ENCODE data around the gene PHETA1. TPM values are rescaled to one million over a fixed set of nuclear protein-coding genes. Genes with fewer than 3 reads are reported as not detected.

The PHETA1 gene
- total RNA-seq, 3 donors from 2014 or later: 6.6 to 10.9 (median 10.2) TPM

DNA sequence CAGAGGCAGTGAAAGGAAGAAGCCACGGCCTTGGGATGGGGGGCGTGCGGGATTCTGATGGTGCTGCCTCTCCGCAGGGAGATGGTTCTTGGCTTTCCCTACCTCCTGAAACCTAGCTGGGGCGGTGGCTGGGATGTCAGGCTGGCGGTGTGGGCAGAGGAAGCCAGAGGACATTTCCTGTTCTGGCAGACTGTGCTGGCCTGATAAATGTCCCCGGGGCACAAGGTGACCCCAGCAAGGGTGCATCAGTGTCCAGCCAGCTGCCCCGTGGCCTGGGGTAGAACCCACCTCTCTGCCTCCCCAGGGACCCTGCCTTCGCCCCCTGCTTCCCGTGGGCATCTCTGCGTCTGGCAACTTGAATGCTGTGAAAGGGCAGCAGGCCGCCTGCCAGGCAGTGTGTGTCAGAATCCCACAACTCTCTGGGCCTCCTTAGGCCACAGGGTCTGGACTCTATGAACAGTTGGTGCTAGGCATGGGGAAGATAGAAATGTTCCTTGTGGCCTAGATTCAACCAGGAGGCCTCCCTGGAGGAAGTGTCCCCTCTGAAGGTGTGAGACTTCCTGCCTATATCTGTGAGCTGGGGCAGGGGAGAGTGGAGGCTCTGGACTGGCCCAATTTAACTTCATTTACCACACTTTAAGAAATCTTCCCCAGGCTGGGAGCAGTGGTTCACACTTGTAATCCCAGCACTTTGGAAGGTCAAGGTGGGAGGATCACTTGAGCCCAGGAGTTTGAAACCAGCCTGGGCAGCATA is 41.7 kb upstream of the PHETA1 start:
- H3K4me1 ChIP-seq: peaks cover 11 to 19% of the 10 kb centered on the region in 2 donors

GRCh38 chr12:111409780-111410430 is 41.0 kb upstream of the PHETA1 start:
- TF ChIP-seq, protein P1, sequence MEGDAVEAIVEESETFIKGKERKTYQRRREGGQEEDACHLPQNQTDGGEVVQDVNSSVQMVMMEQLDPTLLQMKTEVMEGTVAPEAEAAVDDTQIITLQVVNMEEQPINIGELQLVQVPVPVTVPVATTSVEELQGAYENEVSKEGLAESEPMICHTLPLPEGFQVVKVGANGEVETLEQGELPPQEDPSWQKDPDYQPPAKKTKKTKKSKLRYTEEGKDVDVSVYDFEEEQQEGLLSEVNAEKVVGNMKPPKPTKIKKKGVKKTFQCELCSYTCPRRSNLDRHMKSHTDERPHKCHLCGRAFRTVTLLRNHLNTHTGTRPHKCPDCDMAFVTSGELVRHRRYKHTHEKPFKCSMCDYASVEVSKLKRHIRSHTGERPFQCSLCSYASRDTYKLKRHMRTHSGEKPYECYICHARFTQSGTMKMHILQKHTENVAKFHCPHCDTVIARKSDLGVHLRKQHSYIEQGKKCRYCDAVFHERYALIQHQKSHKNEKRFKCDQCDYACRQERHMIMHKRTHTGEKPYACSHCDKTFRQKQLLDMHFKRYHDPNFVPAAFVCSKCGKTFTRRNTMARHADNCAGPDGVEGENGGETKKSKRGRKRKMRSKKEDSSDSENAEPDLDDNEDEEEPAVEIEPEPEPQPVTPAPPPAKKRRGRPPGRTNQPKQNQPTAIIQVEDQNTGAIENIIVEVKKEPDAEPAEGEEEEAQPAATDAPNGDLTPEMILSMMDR (IDR thresholded peaks at IDR 0.05): no peak
- TF ChIP-seq POLR2A (IDR thresholded peaks at IDR 0.05): no peak
- TF ChIP-seq POLR2AphosphoS5 (IDR thresholded peaks at IDR 0.05): peak in 1 of 3 donors; percentile 24
- Histone ChIP-seq H3K4me3 (peak overlapping the region in 2 of 3 donors; percentile 13 to 51), H3K36me3 (no peaks in the 10 kb centered on the region), H3K4me1 (peaks cover 11 to 19% of the 10 kb centered on the region in 2 donors), H3K27me3 (no peaks in the 10 kb centered on the region), H3K9me3 (no peaks in the 10 kb centered on the region), H3K27ac (peak overlapping the region; percentile 83 to 89)
- intact Hi-C loops (cut with DNase I; ENCODE audit: low total_unique reads): no loop called here
- no peak for DNase-seq (ENCODE audit: low spot score in 2 of 2)

More for the DNA sequence above, 41.7 kb upstream of the PHETA1 start:
- TF ChIP-seq, protein P1 (IDR thresholded peaks at IDR 0.05): no peak
- TF ChIP-seq POLR2A (IDR thresholded peaks at IDR 0.05): no peak
- TF ChIP-seq POLR2AphosphoS5 (IDR thresholded peaks at IDR 0.05): no peak
- Histone ChIP-seq H3K27ac (peak overlapping the region; percentile 83 to 89), H3K4me3 (peak overlapping the region in 1 of 3 donors; percentile 51), H3K9me3 (no peaks in the 10 kb centered on the region), H3K36me3 (no peaks in the 10 kb centered on the region), H3K27me3 (no peaks in the 10 kb centered on the region)
- intact Hi-C loops (cut with DNase I; ENCODE audit: low total_unique reads): no loop called here
- DNase-seq (ENCODE audit: low spot score in 2 of 2): no peak

GRCh38 chr12:111409403-111409779 is 40.5 kb upstream of the PHETA1 start:
- Histone ChIP-seq H3K4me1 (peaks cover 11 to 19% of the 10 kb centered on the region in 2 donors), H3K27me3 (no peaks in the 10 kb centered on the region), H3K27ac (peak overlapping the region; percentile 83 to 89), H3K4me3 (peak overlapping the region in 2 of 3 donors; percentile 13 to 51), H3K9me3 (no peaks in the 10 kb centered on the region), H3K36me3 (no peaks in the 10 kb centered on the region)
- DNase-seq (ENCODE audit: low spot score in 2 of 2): no peak
- TF ChIP-seq, protein P1 (IDR thresholded peaks at IDR 0.05): no peak
- TF ChIP-seq POLR2A (IDR thresholded peaks at IDR 0.05) (no peak), POLR2AphosphoS5 (IDR thresholded peaks at IDR 0.05) (no peak)
- intact Hi-C loops (cut with DNase I; ENCODE audit: low total_unique reads): no loop called here

GRCh38 chr12:111408686-111409402 is 39.9 kb upstream of the PHETA1 start:
- H3K9me3 ChIP-seq: no peaks in the 10 kb centered on the region
- no peak for TF ChIP-seq POLR2AphosphoS5 (IDR thresholded peaks at IDR 0.05)
- TF ChIP-seq, protein P1 (IDR thresholded peaks at IDR 0.05): no peak
- no peak for TF ChIP-seq POLR2A (IDR thresholded peaks at IDR 0.05)
- no peak for DNase-seq (ENCODE audit: low spot score in 2 of 2)
- intact Hi-C loops (cut with DNase I; ENCODE audit: low total_unique reads): no loop called here
- H3K27me3 ChIP-seq: no peaks in the 10 kb centered on the region
- peak overlapping the region; percentile 83 to 89 for H3K27ac ChIP-seq
- peaks cover 11 to 17% of the 10 kb centered on the region in 2 donors for H3K4me1 ChIP-seq
- H3K4me3 ChIP-seq: peak overlapping the region in 2 of 3 donors; percentile 13 to 51
- H3K36me3 ChIP-seq: no peaks in the 10 kb centered on the region
